Breast epithelium (tissue), 4 donors: ENCODE data around the gene NOTUM. TPM values are rescaled to one million over a fixed set of nuclear protein-coding genes. Genes with fewer than 3 reads are reported as not detected.
"Not testable (repeated sequence)": the region's sequence is repeated elsewhere in the genome, so short reads cannot be mapped to it uniquely, and the experiment has no call there.

ENCODE experiments used
- DNase-seq, 2 donors: peaks; one replicate each; pipeline ENCODE4 v3.0.0-alpha.2; 2019; ENCODE audit warnings: low spot score in 2 of 2
- H3K27ac ChIP-seq, 2 donors: fragments of 200-600 bp; sonication (generic) in 1 of 2; one replicate each; pipeline ENCODE4 v1.5.1; 2016 to 2019; ENCODE audit warnings: mild to moderate bottlenecking in 1 of 2
- H3K27me3 ChIP-seq, 2 donors: fragments of 200-600 bp; sonication (generic) in 1 of 2; one replicate each; pipeline versions ENCODE4 v1.5.1 to v1.6.0; 2017 to 2019; ENCODE audit warnings: control low read depth in 1 of 2, mild to moderate bottlenecking in 1 of 2
- H3K36me3 ChIP-seq: fragments of 200-600 bp; one replicate; pipeline ENCODE4 v1.5.1; 2019
- H3K4me1 ChIP-seq, 2 donors: fragments of 200-600 bp; sonication (generic); one replicate each; pipeline ENCODE4 v1.5.1; 2016 to 2019; ENCODE audit warnings: control low read depth in 1 of 2
- H3K4me3 ChIP-seq, 3 donors: fragments of 200-600 bp; sonication (generic); 1 replicate in 2 of 3; 2 replicates in 1 of 3; pipeline ENCODE4 v1.5.1; 2016 to 2019; ENCODE audit warnings: mild to moderate bottlenecking in 3 of 3, moderate library complexity in 2 of 3
- H3K9me3 ChIP-seq, 2 donors: fragments of 200-600 bp; sonication (generic) in 1 of 2; one replicate each; pipeline ENCODE4 v1.5.1; 2016 to 2019; ENCODE audit warnings: control low read depth in 1 of 2
- CTCF ChIP-seq, 3 donors: fragments of 450-650 bp; IDR thresholded peaks; one replicate each; pipeline ENCODE4 v1.5.1; 2016 to 2017; ENCODE audit warnings: antibody characterized with exemption in 3 of 3, mild to moderate bottlenecking in 3 of 3, moderate library complexity in 3 of 3
- POLR2A ChIP-seq: fragments of 450-650 bp; IDR thresholded peaks from one replicate; pipeline ENCODE4 v1.6.1; 2016; ENCODE audit warnings: antibody characterized with exemption, mild to moderate bottlenecking, moderate library complexity
- POLR2AphosphoS5 ChIP-seq, 3 donors: sonication (generic); formaldehyde crosslinking; IDR thresholded peaks; one replicate each; pipeline ENCODE4 v1.6.1; 2017; ENCODE audit warnings: antibody characterized with exemption in 3 of 3
- intact Hi-C: fragments of 100-400 bp; cut with DNase I; formaldehyde crosslinking; loops from one replicate; pipeline ENCODE4 v1.15.1; 2023; ENCODE audit warnings: low total_unique reads
- total RNA-seq, 3 donors: library from RNA; depleted of rRNA; stranded (reverse); fragments of >200 nt; gene quantifications; one replicate each; pipeline ENCODE4 v1.1.0, GENCODE V29; 2016

NOTUM gene
- total RNA-seq, 3 donors from 2014 or later: 0.29 TPM; not detected in 2

DNA sequence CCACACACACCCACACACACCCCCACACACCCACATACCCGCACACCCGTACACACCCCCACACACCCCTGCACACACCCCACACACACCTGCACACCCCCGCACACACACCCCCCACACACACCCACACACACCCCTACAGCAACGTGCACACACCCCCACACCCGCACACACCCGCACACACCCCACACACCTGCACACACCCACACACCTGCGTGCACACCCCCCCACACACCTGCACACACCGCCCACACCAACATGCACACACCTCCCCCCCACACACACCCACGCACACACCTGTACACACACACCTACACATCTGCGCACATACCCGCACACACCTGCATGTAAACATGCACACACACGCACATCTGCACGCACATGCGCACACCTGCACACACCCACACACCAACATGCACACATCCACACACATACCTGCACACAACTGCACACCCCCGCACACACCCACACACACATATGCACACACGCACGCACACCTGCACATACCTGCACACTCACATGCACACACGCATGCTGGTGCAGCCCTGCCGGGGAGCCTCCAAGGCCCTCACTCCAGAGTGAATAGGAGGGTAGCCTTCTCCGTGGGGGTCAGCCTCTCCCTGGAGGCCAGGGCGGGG, 23.9 kb upstream of the NOTUM start:
- H3K4me3 ChIP-seq: no peak overlapping the region
- peaks cover 5% of the 10 kb centered on the region for H3K36me3 ChIP-seq
- intact Hi-C loops: no loop called here
- H3K27me3 ChIP-seq: no peaks in the 10 kb centered on the region
- no peak overlapping the region for H3K27ac ChIP-seq
- no peaks in the 10 kb centered on the region for H3K9me3 ChIP-seq
- no peaks in the 10 kb centered on the region for H3K4me1 ChIP-seq
- TF ChIP-seq POLR2AphosphoS5 (IDR thresholded peaks at IDR 0.05): no peak
- TF ChIP-seq CTCF (IDR thresholded peaks at IDR 0.05): no peak
- no peak for TF ChIP-seq POLR2A
- DNase-seq: no peak

DNA sequence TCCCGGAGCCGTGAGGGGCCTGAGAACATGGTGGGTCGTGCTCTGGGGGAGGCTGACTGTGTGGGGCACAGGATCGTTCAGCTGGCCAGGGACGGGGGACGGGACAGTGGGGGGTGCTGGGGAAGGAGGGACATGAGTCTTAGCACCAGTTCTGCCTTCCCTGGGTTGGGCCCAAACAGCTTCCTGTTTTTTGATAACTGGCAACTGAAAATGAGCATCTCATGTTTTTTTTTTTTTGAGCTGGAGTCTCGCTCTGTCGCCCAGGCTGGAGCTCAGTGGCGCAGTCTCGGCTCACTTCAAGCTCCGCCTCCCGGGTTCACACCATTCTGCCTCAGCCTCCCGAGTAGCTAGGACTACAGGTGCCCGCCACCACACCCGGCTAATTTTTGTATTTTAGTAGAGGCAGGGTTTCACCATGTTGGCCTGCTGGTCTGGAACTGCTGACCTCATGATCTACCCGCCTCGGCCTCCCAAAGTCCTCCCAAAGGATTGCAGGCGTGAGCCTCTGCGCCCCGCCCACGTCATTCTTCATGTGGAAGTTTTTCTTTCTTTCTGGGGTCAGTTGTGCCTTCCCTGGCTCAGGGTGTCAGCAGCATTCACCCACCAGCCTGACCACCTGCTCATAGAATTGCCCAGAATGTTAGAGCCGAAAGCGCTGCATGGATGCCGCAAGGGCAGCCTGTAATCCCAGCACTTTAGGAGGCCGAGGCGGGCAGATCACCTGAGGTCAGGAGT, 22.8 kb upstream of the NOTUM start:
- intact Hi-C loops: no loop called here
- Histone ChIP-seq H3K27ac (no peak overlapping the region), H3K36me3 (peaks cover 5% of the 10 kb centered on the region), H3K27me3 (no peaks in the 10 kb centered on the region), H3K4me3 (no peak overlapping the region), H3K9me3 (no peaks in the 10 kb centered on the region), H3K4me1 (peaks cover 0 to 3% of the 10 kb centered on the region in 2 donors)
- no peak for DNase-seq
- TF ChIP-seq POLR2A (no peak), CTCF (IDR thresholded peaks at IDR 0.05) (no peak), POLR2AphosphoS5 (IDR thresholded peaks at IDR 0.05) (no peak)

DNA sequence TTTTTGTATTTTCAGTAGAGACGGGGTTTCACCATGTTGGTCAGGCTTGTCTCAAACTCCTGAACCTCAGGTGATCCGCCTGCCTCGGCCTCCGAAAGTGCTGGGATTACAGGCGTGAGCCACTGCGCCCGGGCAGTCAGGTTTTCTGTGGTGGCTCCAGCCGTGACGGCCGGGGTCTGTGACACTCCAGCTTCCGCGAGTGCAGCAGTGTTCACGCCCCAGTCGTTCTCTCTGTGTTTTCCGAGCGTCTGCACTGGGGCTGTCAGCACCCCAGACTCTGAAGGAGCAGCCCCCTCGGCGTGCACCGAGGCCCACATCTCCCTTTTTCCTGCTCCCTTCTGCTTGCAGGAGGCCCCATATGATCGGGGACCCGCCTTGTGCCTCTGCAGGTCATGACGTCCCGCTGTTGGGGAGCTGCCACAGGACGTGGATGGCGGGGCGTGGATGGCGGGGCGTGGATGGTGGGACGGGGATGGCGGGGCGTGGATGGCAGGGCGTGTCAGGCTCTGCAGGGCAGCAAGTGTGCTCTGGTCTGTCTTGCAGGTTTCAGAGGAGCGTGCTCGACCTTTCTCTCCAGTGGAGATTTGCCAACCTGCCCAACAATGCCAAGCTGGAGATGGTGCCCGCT, 22.1 kb upstream of the NOTUM start:
- DNase-seq: no peak
- Histone ChIP-seq H3K27me3 (no peaks in the 10 kb centered on the region), H3K9me3 (no peaks in the 10 kb centered on the region), H3K4me1 (peaks cover 0 to 8% of the 10 kb centered on the region in 2 donors), H3K36me3 (peaks cover 5% of the 10 kb centered on the region), H3K27ac (no peak overlapping the region), H3K4me3 (no peak overlapping the region)
- TF ChIP-seq POLR2AphosphoS5 (IDR thresholded peaks at IDR 0.05) (no peak), CTCF (IDR thresholded peaks at IDR 0.05) (no peak)
- intact Hi-C loops: no loop called here

DNA sequence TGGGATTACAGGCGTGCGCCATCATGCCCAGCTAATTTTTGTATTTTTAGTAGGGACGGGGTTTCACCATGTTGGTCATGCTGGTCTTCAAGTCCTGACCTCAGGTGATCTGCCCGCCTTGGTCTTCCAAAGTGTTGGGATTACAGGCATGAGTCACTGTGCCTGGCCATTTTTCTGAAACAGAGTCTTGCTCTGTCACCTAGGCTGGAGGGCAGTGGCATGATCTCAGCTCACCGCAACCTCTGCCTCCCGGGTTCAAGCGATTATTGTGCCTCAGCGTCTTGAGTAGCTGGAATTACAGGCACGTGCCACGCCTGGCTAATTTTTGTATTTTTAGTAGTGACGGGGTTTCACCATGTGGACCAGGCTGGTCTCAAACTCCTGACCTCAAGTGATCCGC, 20.5 kb upstream of the NOTUM start:
- H3K9me3 ChIP-seq, H3K4me3 ChIP-seq, H3K27me3 ChIP-seq, H3K36me3 ChIP-seq, H3K27ac ChIP-seq, DNase-seq, H3K4me1 ChIP-seq, intact Hi-C loops: not testable (repeated sequence)

- H3K36me3 ChIP-seq: peaks cover 5% of the 10 kb centered on the region
- intact Hi-C loops: no loop called here
- TF ChIP-seq CTCF (IDR thresholded peaks at IDR 0.05) (no peak), POLR2A (no peak), POLR2AphosphoS5 (IDR thresholded peaks at IDR 0.05) (no peak)
- no peak overlapping the region for H3K27ac ChIP-seq
- no peaks in the 10 kb centered on the region for H3K27me3 ChIP-seq
- H3K4me3 ChIP-seq: no peak overlapping the region
- no peaks in the 10 kb centered on the region for H3K9me3 ChIP-seq
- no peak for DNase-seq
- peaks cover 0 to 8% of the 10 kb centered on the region in 2 donors for H3K4me1 ChIP-seq
These were observed 19.8 kb upstream of the NOTUM start for GRCh38 chr17:81980707-81981343.
